SK-N-MC (cell line): Measurements from ENCODE around the gene CSH2.

ENCODE experiments used
- DNase-seq: peaks from one replicate; pipeline ENCODE4 v3.0.0-alpha.2; 2011; ENCODE audit warnings: low read depth, low spot score
- H3K27ac ChIP-seq: fragments of 200-600 bp; sonication (generic); 2 replicates; pipeline ENCODE4 v1.5.1; 2016; ENCODE audit warnings: mixed run types
- H3K36me3 ChIP-seq: fragments of 200-600 bp; sonication (generic); 2 replicates; pipeline ENCODE4 v1.6.1; 2017; ENCODE audit warnings: antibody characterized with exemption, low read length, mixed read lengths; ENCODE audit not compliant: insufficient read depth
- H3K4me3 ChIP-seq: fragments of 200-600 bp; sonication (generic); 2 replicates; pipeline ENCODE4 v1.5.1; 2016
- H3K9ac ChIP-seq: fragments of 200-600 bp; sonication (generic); 2 replicates; pipeline ENCODE4 v1.8.0; 2017; ENCODE audit warnings: mixed run types, mixed read lengths; ENCODE audit not compliant: insufficient read length
- H3K9me3 ChIP-seq: fragments of 200-600 bp; sonication (generic); 2 replicates; pipeline ENCODE4 v1.6.1; 2017; ENCODE audit warnings: low read depth, mild to moderate bottlenecking, antibody characterized with exemption, low read length, moderate library complexity, mixed read lengths
- EZH2 ChIP-seq: fragments of 200-600 bp; sonication (generic); IDR thresholded peaks from one replicate; pipeline ENCODE4 v1.6.1; 2017; ENCODE audit warnings: antibody characterized with exemption
- FOXP2 ChIP-seq: optimal IDR thresholded peaks from 2 replicates; pipeline ENCODE3; 2011; ENCODE audit warnings: mild to moderate bottlenecking, moderate library complexity; ENCODE audit not compliant: insufficient read depth; ENCODE audit errors: extremely low read length, control extremely low read depth
- POLR2AphosphoS5 ChIP-seq: IDR thresholded peaks from 2 replicates; pipeline ENCODE4 v1.6.1; 2012; ENCODE audit warnings: mild to moderate bottlenecking, low read depth, low read length, borderline replicate concordance

The CSH2 gene

DNA sequence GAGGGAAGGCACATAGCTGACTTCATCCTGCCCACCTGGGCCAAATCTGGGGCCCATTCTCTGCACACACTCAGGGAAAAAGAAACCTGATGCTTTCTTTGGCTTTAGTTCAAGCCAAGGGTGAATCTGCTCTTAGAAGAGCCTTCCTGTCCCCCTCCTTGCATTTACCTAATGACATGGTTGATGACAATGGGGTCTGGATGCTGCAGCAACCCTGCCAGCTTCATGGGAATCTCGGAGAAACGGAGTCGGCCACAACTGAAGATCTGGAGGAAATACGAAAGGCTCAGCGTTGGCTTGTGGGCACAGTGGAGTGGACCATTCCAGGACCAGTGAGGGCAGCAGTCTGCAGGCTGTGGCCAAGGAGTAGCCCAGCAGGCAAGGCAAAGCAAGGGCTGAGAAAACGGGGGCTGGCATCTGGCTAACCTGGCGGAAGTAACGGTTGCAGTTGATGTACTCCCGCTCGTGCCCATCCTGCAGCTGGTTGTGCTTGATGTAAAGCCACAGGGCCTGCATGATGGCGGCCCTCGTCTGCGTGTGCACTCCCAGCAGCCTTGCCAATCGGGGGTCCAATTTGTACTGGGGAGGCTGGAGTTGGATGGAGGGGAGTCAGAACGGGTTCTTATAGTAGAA is 39.6 kb downstream of the CSH2 start:
- TF ChIP-seq EZH2 (no peak), FOXP2 (no peak), POLR2AphosphoS5 (peak; percentile 19; the same call in 1 of the 2 replicates)
- no peaks in the 10 kb centered on the region for H3K9me3 ChIP-seq
- H3K4me3 ChIP-seq = no peak overlapping the region
- no peak overlapping the region; the same call in 1 of the 2 replicates for H3K27ac ChIP-seq
- H3K9ac ChIP-seq = no peak overlapping the region
- peaks cover 69% of the 10 kb centered on the region for H3K36me3 ChIP-seq
- DNase-seq = no peak

DNA sequence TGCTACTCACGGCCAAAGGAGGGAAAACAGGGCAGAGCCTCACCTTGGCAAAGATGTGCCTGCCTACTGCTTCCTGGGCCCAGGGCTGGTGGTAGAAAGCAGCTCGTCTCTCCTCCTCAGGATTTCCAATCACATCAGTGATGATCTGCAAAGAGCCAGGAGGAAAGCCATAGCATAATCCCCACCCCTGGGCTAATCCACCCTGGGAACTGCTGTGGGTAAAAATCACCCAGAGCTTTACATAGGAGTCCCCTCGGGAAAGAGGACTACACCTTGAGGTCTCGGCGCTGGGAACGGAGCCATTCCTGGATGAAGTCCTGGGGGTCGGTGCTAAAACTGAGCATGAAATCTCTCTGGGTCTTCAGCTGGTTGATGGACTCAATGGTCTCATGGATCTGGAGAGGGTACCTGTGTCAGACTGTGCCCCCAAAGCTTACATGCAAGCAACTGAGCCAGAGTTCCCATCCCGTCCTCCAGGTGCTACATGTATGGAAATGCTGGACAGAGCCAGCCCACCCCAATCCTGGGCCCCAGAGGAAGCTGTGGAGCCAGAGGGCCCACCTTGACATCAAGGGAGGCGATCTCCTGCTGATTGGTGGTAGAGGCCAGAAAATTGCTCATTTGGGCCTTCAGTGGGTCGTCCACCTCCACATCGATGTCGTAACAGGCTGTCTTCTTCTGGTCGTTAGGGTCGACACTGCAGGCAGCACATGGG is 40.3 kb downstream of the CSH2 start:
- H3K36me3 ChIP-seq = peaks cover 72% of the 10 kb centered on the region
- H3K27ac ChIP-seq = no peak overlapping the region
- no peak overlapping the region for H3K4me3 ChIP-seq
- DNase-seq = no peak
- 0 out of 2 replicates have a peak, but pooled peaks have one; percentile 13 for TF ChIP-seq POLR2AphosphoS5
- TF ChIP-seq EZH2 = no peak
- no peaks in the 10 kb centered on the region for H3K9me3 ChIP-seq
- no peak overlapping the region for H3K9ac ChIP-seq

DNA sequence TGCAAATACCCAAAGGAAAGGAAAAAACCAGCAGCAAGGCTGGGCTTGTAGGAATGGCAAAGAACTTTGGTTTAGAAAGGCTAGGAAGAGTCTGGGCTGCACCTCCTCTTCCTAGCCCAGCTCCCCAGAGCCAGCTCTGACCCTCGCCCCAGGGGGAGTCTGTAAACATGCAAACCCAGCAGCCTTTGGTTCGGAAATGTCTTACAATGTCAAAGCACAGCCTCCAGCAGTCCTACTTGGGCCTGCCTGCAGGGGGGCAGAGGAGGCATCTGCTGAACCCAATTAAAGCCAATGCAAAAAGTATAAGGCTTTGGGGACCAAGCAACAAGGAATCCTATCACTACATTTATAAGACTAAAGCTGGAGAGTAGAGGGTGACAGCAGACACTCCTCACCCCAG is 41.0 kb downstream of the CSH2 start:
- Histone ChIP-seq H3K9ac (no peak overlapping the region), H3K36me3 (peaks cover 72% of the 10 kb centered on the region), H3K4me3 (no peak overlapping the region), H3K27ac (no peak overlapping the region), H3K9me3 (no peaks in the 10 kb centered on the region)
- TF ChIP-seq FOXP2 (no peak), EZH2 (no peak), POLR2AphosphoS5 (no peak)
- DNase-seq = no peak

DNA sequence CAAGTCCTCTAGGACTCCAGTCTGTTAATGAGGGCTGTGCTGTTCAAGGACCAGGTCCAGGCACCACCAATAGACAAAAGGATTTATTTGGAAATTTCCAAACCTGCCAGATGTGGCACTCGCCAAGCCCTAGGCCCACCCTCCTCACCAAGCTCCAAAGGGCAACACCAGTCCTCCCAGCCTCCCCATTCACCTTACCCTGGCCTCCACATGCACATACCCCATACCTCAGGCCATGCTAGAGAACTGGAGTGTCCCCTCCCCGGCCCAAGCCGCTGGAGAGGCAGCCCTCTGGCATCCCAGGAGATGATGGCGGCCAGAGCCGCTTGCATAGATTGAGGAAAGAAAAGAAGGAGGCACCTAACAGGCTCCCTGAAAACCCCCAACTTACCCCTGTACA is 41.5 kb downstream of the CSH2 start:
- Histone ChIP-seq H3K9me3 (no peaks in the 10 kb centered on the region), H3K27ac (no peak overlapping the region), H3K36me3 (peaks cover 72% of the 10 kb centered on the region), H3K9ac (no peak overlapping the region), H3K4me3 (no peak overlapping the region)
- no peak for DNase-seq
- TF ChIP-seq FOXP2 (no peak), EZH2 (no peak), POLR2AphosphoS5 (no peak)

DNA sequence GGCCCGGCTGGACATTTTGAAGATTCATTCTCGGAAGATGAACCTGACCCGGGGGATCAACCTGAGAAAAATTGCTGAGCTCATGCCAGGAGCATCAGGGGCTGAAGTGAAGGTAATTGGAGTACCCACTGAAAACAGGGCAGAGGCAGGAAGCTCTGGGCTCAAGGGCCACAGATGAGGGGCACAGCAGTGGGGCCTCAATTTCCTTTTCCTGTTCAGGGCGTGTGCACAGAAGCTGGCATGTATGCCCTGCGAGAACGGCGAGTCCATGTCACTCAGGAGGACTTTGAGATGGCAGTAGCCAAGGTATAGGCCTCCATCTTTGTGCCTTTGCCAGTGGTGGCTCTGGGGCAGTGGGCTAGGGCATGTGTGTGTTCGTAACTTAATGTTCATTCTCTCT is 42.0 kb downstream of the CSH2 start:
- Histone ChIP-seq H3K36me3 (peaks cover 67% of the 10 kb centered on the region), H3K27ac (no peak overlapping the region), H3K4me3 (no peak overlapping the region), H3K9me3 (no peaks in the 10 kb centered on the region), H3K9ac (no peak overlapping the region)
- TF ChIP-seq EZH2 = no peak
- no peak for TF ChIP-seq POLR2AphosphoS5
- no peak for TF ChIP-seq FOXP2
- no peak for DNase-seq

DNA sequence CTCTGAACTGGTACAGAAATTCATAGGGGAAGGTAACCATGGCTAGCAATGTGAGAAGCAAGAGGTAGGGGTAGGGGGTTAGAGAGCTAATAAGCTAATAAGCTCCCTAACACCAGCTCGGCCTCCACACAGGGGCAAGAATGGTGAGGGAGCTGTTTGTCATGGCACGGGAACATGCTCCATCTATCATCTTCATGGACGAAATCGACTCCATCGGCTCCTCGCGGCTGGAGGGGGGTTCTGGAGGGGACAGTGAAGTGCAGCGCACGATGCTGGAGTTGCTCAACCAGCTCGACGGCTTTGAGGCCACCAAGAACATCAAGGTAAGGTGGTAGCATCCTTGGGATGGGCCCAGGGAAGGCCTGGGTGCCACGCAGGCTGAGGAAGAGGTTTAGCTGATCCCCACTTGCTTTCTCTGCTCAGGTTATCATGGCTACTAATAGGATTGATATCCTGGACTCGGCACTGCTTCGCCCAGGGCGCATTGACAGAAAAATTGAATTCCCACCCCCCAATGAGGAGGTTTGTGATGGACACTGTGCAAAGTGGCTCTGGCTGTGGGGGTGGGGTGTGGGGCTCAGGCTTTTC is 42.5 kb downstream of the CSH2 start:
- DNase-seq = no peak
- no peak overlapping the region for H3K27ac ChIP-seq
- peaks cover 63% of the 10 kb centered on the region for H3K36me3 ChIP-seq

DNA sequence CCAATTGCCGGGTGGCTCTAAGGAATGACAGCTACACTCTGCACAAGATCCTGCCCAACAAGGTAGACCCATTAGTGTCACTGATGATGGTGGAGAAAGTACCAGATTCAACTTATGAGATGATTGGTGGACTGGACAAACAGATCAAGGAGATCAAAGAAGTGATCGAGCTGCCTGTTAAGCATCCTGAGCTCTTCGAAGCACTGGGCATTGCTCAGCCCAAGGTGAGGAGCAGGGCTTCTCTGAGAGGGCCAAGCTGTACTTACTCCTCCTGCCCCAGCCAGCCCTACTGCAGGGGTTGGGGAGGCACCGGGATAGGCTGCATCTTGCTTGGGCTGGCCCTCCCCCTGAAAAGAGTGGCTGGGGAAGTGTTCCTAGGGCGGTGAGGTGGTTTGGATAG is 43.2 kb downstream of the CSH2 start:
- Histone ChIP-seq H3K4me3 (no peak overlapping the region), H3K36me3 (peaks cover 67% of the 10 kb centered on the region), H3K27ac (no peak overlapping the region), H3K9ac (no peak overlapping the region), H3K9me3 (no peaks in the 10 kb centered on the region)
- TF ChIP-seq POLR2AphosphoS5 = 0 out of 2 replicates have a peak, but pooled peaks have one; percentile 22
- TF ChIP-seq EZH2 = no peak
- TF ChIP-seq FOXP2 = no peak
- no peak for DNase-seq

More for the DNA sequence above, 42.5 kb downstream of the CSH2 start:
- TF ChIP-seq POLR2AphosphoS5 (no peak), EZH2 (no peak), FOXP2 (no peak)
- Histone ChIP-seq H3K9ac (no peak overlapping the region), H3K9me3 (no peaks in the 10 kb centered on the region), H3K4me3 (no peak overlapping the region)

DNA sequence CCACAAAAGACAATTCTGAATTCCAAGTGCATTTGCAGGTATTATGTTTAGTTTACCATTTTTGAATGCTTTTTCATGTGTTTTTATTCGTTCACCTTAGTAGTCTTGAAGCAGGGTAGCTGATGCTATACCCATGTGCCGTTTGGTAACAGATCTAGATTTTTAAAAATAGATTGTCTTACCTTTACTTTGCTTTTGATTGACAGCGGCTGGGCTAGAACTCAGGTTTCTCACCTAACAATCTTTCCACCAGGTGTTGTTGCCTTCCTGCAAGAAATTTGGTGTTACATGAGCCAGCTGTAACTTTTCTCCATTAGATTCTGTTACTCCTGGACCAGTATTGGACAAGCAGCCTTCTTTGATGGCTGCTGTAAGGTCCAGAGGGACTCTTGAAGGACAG is 44.5 kb downstream of the CSH2 start:
- DNase-seq = no peak
- Histone ChIP-seq H3K4me3 (peak overlapping the region; percentile 99), H3K9ac (no peak overlapping the region), H3K27ac (no peak overlapping the region), H3K9me3 (no peaks in the 10 kb centered on the region), H3K36me3 (peaks cover 74% of the 10 kb centered on the region)
- no peak for TF ChIP-seq FOXP2
- no peak for TF ChIP-seq POLR2AphosphoS5
- no peak for TF ChIP-seq EZH2

DNA sequence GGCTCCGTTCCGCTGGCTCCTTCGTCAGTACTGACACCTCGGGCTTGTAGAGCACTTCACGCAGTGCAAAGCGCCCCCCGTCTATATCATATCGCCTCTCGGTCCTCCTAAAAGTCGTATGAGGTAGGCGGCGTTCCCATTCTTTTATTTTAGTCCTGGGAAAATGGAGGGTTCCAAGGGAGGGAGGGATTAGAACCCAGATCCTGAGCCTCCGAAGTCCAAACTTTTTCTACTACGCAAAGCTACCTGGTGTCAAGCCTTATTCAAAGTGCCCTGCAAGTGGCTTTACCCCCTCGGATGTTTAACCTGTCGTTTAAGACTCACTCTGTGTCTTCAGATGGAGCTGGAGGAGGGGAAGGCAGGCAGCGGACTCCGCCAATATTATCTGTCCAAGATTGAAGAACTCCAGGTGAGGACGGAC is 45.7 kb downstream of the CSH2 start:
- no peaks in the 10 kb centered on the region for H3K9me3 ChIP-seq
- H3K4me3 ChIP-seq = peak overlapping the region; percentile 99
- TF ChIP-seq FOXP2 = no peak
- no peak for TF ChIP-seq EZH2
- TF ChIP-seq POLR2AphosphoS5 = no peak
- peak overlapping the region; percentile 98; the same call in 1 of the 2 replicates for H3K27ac ChIP-seq
- peak overlapping the region; percentile 98 for H3K9ac ChIP-seq
- peaks cover 72% of the 10 kb centered on the region for H3K36me3 ChIP-seq
- no peak for DNase-seq
